GM12874 (cell line): Measurements from ENCODE around the gene PNLIPRP3.

Experiments used
- TF ChIP-seq, protein P1 (sequence below): IDR thresholded peaks from 2 replicates; pipeline ENCODE4 v1.5.1; 2011; ENCODE audit warnings: low read depth, mild to moderate bottlenecking, control low read depth, low read length, moderate library complexity; ENCODE audit not compliant: insufficient read depth

Gene PNLIPRP3

DNA sequence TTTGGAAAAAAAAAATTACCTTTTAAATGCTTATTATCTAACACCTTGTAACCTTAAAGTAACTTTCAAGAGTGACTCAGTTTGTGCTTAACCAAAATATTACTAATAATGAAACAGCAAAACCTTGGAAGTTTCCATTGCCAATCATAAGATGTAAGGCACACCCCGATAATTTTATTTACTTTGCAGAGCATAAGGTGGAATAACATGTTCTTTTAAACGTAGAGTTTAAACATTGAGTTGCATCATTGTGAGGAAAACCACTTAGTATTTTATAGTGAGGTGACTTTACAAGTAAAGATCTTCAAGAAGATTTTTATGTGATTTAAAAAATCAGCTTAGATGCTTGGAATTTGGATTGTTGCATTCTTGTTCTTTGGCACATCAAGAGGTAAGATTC is at the start of gene PNLIPRP3:
TSS of gene PNLIPRP3 (plus strand) at position 177 of the 400 bp plus-strand sequence. CDS start at position 343, 166 bp downstream.
- TF ChIP-seq, protein P1, sequence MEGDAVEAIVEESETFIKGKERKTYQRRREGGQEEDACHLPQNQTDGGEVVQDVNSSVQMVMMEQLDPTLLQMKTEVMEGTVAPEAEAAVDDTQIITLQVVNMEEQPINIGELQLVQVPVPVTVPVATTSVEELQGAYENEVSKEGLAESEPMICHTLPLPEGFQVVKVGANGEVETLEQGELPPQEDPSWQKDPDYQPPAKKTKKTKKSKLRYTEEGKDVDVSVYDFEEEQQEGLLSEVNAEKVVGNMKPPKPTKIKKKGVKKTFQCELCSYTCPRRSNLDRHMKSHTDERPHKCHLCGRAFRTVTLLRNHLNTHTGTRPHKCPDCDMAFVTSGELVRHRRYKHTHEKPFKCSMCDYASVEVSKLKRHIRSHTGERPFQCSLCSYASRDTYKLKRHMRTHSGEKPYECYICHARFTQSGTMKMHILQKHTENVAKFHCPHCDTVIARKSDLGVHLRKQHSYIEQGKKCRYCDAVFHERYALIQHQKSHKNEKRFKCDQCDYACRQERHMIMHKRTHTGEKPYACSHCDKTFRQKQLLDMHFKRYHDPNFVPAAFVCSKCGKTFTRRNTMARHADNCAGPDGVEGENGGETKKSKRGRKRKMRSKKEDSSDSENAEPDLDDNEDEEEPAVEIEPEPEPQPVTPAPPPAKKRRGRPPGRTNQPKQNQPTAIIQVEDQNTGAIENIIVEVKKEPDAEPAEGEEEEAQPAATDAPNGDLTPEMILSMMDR: no peak

DNA sequence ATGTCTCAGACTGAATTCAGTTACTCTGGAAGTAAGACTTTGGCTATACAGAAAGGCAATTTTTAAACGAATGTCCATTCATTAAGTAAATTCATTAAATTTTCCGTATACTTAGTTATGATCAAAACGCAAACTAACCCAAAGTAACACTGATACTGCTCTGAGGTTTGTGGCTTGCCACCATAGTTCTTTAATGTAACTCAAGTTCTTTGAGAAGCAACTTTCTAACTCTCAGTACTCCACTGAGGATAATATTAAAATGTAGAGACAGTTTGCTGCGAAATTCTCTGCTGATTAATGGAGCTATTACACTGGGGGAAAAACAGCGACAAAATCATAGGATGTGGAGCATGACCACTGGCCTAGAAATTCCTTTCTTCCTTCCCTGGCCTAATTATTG is 45.4 kb upstream of the PNLIPRP3 start:
- TF ChIP-seq, protein P1: no peak

DNA sequence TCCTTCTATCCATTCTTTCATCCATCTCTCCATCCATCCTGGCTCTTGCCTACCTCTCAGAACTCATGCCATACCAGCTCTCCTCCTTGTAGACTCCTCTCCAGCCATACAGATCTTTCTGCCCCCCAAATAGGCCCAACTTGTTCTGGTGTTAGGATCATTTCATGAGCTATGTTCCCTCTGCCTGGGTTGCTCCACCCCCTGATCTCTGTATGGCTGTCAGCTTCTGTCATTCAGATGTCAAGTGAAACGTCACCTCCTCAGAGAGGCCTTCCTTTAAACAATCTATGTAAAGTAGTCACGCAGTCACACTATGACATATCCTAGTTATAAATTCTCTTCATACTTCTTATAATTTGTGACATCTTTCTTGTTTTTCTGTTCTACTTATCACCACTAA is 42.3 kb upstream of the PNLIPRP3 start:
- TF ChIP-seq, protein P1: no peak

DNA sequence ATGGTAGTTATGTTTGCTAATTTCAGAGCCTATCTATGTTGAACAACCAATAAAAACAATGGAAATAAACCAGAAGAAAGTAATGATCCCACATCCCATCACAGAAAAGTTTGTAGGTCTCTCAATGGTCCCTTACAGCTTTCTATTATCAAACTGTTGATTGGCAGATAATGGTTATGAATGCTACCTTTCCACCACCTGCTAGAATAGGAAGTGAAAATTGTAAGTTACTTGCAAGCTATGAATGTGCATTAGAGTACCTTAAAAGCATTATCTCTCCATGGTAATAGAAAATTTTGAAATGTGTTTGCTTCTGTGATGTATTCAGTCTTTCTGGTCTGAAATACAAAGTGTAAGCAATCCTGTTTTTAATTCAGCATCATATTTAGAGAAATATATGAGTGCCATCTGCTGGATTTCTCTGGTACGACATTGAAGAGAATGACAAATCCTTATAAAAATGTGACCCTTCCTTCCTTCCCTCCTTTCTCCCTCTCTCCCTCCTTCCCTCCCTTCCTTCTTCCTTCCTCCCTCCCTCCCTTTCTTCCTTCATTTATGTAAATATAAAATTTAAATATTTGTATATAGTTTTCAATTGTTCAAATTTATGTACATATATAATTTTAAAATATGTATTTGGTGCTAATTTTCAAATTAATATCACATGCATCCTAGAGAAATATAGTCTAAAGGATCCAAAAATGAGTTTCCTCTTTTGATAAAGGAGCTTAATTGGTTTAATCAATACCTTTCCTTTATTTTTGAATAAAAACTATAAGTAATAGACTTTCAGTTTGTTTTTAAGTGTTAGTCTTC is 41.4 kb upstream of the PNLIPRP3 start:
- TF ChIP-seq, protein P1: peak; percentile 24; the same call in 1 of the 2 replicates

DNA sequence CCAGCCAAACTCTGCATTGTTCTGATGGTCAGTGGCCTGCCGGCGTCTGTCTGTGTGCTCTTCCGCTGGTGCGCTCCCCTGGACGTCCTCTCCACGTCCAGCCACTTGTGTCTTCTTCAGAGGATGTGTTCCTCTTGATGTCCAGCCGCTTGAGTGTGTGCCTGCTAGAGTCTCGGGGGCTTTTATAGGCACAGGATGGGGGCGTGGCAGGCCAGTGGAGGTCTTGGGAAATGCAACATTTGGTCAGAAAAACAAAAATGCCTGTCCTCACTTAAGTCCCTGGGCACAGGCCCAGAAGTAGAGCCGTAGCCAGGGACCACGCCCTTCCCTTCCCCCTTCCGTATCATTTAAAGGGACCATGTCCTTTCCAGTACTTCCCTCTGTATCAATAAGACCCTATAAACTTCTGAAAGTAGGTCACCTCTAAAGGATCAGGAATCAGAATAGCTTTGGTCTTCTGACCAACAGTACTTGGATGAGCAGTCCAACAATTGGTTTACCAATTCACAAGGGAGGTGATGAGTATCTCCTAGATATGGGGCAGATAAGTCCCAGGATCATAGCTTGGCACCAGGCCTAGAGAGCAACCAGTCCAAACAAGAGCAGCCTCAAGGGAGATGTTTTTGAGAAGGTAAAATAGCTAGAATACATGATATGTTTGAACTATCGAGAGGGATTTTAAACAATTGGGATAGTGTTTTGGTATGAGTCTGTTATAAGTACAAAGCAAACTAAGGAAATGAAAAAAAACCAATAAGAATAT is 32.2 kb upstream of the PNLIPRP3 start:
- TF ChIP-seq, protein P1: no peak

DNA sequence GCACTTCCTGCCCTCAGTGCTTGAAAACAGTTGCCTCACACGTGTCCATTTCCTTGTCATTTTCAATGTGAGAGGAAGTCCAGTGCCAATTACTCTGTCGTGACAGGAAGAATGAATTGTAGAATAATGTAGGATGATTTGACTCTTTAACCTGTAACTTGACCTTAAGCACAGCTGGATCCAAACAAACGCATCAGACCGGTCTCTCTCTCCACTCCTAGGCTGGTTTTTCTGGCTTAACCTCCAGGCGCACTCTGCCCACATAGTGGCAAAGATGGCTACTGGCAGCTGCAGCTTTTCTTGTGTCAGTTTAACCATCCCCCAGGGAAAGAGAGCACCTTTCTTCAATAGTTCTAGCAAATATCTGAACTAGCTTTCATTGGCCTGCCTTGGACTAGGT is 29.4 kb upstream of the PNLIPRP3 start:
- TF ChIP-seq, protein P1: no peak

DNA sequence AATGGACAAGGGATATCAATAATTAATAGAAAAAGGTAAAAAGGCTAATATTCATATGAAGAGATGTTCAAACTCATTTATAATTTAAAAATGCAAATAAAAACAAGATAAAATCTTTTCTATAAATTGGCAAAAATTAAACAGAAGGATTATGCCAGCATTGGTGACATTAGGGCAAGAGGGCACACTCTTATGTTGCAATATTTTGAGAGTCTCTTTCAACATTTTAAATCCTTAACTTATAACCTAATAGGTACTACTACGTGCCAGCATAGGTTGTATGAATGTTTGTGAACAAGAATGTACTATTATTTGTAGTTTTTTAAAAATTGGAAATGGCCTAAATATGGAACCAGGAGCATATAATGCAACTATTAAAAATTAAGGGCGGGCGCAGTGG is 24.8 kb upstream of the PNLIPRP3 start:
- TF ChIP-seq, protein P1: no peak
